Kidney (tissue), 14 donors: ENCODE data around the gene ACER3. TPM values are rescaled to one million over a fixed set of nuclear protein-coding genes. Genes with fewer than 3 reads are reported as not detected.
"Not testable (repeated sequence)": the region's sequence is repeated elsewhere in the genome, so short reads cannot be mapped to it uniquely, and the experiment has no call there.

Experiments used
- DNase-seq, 5 donors: peaks; one replicate each; pipeline ENCODE4 v3.0.0-alpha.2; 2013 to 2020
- FAIRE-seq: peaks from 2 replicates; lab custom pipeline; 2012; peaks lifted over from hg19 to GRCh38; lab: Jason Lieb, UNC
- H3K27ac ChIP-seq, 2 donors: one replicate each; pipeline ENCODE4 v1.7.0; 2013; ENCODE audit warnings: low read depth in 2 of 2, low read length in 2 of 2, inconsistent platforms in 1 of 2
- H3K27me3 ChIP-seq: one replicate; pipeline ENCODE4 v1.7.1; 2013; ENCODE audit warnings: low read length, inconsistent platforms; ENCODE audit not compliant: control insufficient read depth, insufficient read depth
- H3K36me3 ChIP-seq, 3 donors: one replicate each; pipeline versions ENCODE4 v1.7.0 to v1.7.1; 2013; ENCODE audit warnings: low read length in 3 of 3, control low read depth in 1 of 3, inconsistent platforms in 1 of 3; ENCODE audit not compliant: insufficient read depth in 3 of 3, control insufficient read depth in 2 of 3
- H3K4me1 ChIP-seq, 3 donors: one replicate each; pipeline versions ENCODE4 v1.7.0 to v1.7.1; 2013; ENCODE audit warnings: low read length in 3 of 3, inconsistent platforms in 1 of 3, low read depth in 1 of 3; ENCODE audit not compliant: control insufficient read depth in 2 of 3, insufficient read depth in 2 of 3
- H3K4me3 ChIP-seq, 3 donors: one replicate each; pipeline versions ENCODE4 v1.7.0 to v1.8.1; 2013; ENCODE audit warnings: low read length in 3 of 3, control low read depth in 1 of 3, inconsistent platforms in 1 of 3
- H3K9ac ChIP-seq, 3 donors: one replicate each; pipeline versions ENCODE4 v1.7.0 to v1.7.1; 2013; ENCODE audit warnings: low read length in 3 of 3, control low read depth in 1 of 3, inconsistent platforms in 1 of 3
- H3K9me3 ChIP-seq, 3 donors: one replicate each; pipeline versions ENCODE4 v1.7.0 to v1.7.1; 2013; ENCODE audit warnings: low read length in 3 of 3, control low read depth in 1 of 3, inconsistent platforms in 1 of 3; ENCODE audit not compliant: control insufficient read depth in 2 of 3, insufficient read depth in 1 of 3
- CTCF ChIP-seq: IDR thresholded peaks from 3 replicates; pipeline ENCODE4 v1.5.1; 2012; ENCODE audit warnings: mild to moderate bottlenecking, moderate library complexity, borderline replicate concordance; ENCODE audit not compliant: insufficient read depth; ENCODE audit errors: extremely low read depth
- intact Hi-C: fragments of 100-400 bp; cut with DNase I; formaldehyde crosslinking; loops from one replicate; pipeline ENCODE4 v1.11.1; 2022
- polyA plus RNA-seq: library from polyadenylated mRNA; stranded (reverse); fragments of 350-450 nt; fragmentation: Illumina TruSeq; extraction: RNeasy Lipid Tissue Mini Kit (QIAGEN cat#74804); gene quantifications from one replicate; pipeline ENCODE4 v1.2.3, GENCODE V29; 2014; ENCODE audit warnings: low read depth, low replicate concordance; ENCODE audit not compliant: insufficient read depth
- total RNA-seq: library from RNA; stranded (reverse); fragmentation: NEBNext Ultra II Directional; extraction: Animal tissue kit (Norgen Biotek cat#: 25700); gene quantifications from one replicate; pipeline ENCODE4 v1.2.1, GENCODE V29; 2021
- donor health status: control.
- donor health status: control.
- donor health status: control.
- donor health status: control.
- donor health status: control.
- donor health status: DM: yes; HTN: yes; CAD: no.
- donor health status: Normal renal cell carcinoma (clear cell type).

ACER3 gene
- total and polyA plus RNA-seq, 2 donors from 2014 or later = 5.9 to 35.3 TPM

GRCh38 chr11:77047007-77047927 is 186.5 kb downstream of the ACER3 start:
- H3K36me3 ChIP-seq = no peaks in the 10 kb centered on the region
- intact Hi-C loops = no loop called here
- H3K4me3 ChIP-seq = peak overlapping the region; percentile 61 to 71 (median 68)
- peak overlapping the region; percentile 31 to 44 (median 38) for H3K9ac ChIP-seq
- H3K9me3 ChIP-seq = no peaks in the 10 kb centered on the region
- peak overlapping the region; percentile 53 to 75 for H3K27ac ChIP-seq
- peak in 4 of 5 donors; percentile 81 to 98 (median 92) for DNase-seq
- no peaks in the 10 kb centered on the region for H3K27me3 ChIP-seq
- peak; percentile 99 for FAIRE-seq
- peak; percentile 79 for TF ChIP-seq CTCF
- no peaks in the 10 kb centered on the region for H3K4me1 ChIP-seq

GRCh38 chr11:77047928-77048446 is 187.3 kb downstream of the ACER3 start:
- H3K9ac ChIP-seq, H3K9me3 ChIP-seq, H3K36me3 ChIP-seq, FAIRE-seq, H3K4me3 ChIP-seq, DNase-seq, intact Hi-C loops, H3K27me3 ChIP-seq, H3K27ac ChIP-seq, H3K4me1 ChIP-seq: not testable (repeated sequence)

GRCh38 chr11:77049026-77049425 is 188.3 kb downstream of the ACER3 start:
- no peak for TF ChIP-seq CTCF
- Histone ChIP-seq H3K9me3 (no peaks in the 10 kb centered on the region), H3K4me1 (no peaks in the 10 kb centered on the region), H3K36me3 (no peaks in the 10 kb centered on the region), H3K9ac (no peak overlapping the region), H3K4me3 (no peak overlapping the region), H3K27me3 (no peaks in the 10 kb centered on the region), H3K27ac (no peak overlapping the region)
- FAIRE-seq (no peak), DNase-seq (no peak)
- intact Hi-C loops = no loop called here

- Histone ChIP-seq H3K4me1 (no peaks in the 10 kb centered on the region), H3K27me3 (no peaks in the 10 kb centered on the region), H3K4me3 (no peak overlapping the region), H3K36me3 (no peaks in the 10 kb centered on the region), H3K9me3 (peaks cover 0 to 4% (median 0%) of the 10 kb centered on the region in 3 donors), H3K9ac (no peak overlapping the region), H3K27ac (no peak overlapping the region)
- FAIRE-seq (no peak), DNase-seq (no peak)
- no peak for TF ChIP-seq CTCF
- intact Hi-C loops = loop anchor here (5.0 kb wide), 1 partner anchor 36 kb away; no protein-coding TSS in a partner anchor
Observed at GRCh38 chr11:77051511-77051910, 190.8 kb downstream of the ACER3 start.
